Nephron (organoid): Measurements from ENCODE around the gene RASA2.

Experiments
- H3K27ac Mint-ChIP-seq, 3 experiments: 2 replicates each; pipeline ENCODE4 v1.8.0; 2020; ENCODE audit warnings: mixed read lengths in 3 of 3, mild to moderate bottlenecking in 2 of 3, moderate library complexity in 1 of 3
- H3K27me3 Mint-ChIP-seq: 2 replicates; pipeline ENCODE4 v1.8.0; 2021; ENCODE audit warnings: low read depth, mild to moderate bottlenecking, moderate library complexity, mixed read lengths
- H3K36me3 Mint-ChIP-seq: 2 replicates; pipeline ENCODE4 v1.8.0; 2020; ENCODE audit warnings: low read depth, mixed read lengths
- H3K4me1 Mint-ChIP-seq: 2 replicates; pipeline ENCODE4 v1.8.0; 2020; ENCODE audit warnings: mixed read lengths
- H3K4me3 Mint-ChIP-seq, 3 experiments: 2 replicates each; pipeline ENCODE4 v1.8.0; 2020; ENCODE audit warnings: mild to moderate bottlenecking in 3 of 3, mixed read lengths in 3 of 3, moderate library complexity in 2 of 3
- H3K9me3 Mint-ChIP-seq: 2 replicates; pipeline ENCODE4 v1.8.0; 2020; ENCODE audit warnings: mixed read lengths
- TF ChIP-seq, protein P1 (sequence below), 3 experiments: fragments of 200-600 bp; sonication (generic); IDR thresholded peaks; one replicate each; pipeline ENCODE4 v1.5.0; 2021; ENCODE audit warnings: antibody characterized with exemption in 3 of 3; ENCODE audit not compliant: unreplicated experiment in 3 of 3

RASA2 gene

DNA sequence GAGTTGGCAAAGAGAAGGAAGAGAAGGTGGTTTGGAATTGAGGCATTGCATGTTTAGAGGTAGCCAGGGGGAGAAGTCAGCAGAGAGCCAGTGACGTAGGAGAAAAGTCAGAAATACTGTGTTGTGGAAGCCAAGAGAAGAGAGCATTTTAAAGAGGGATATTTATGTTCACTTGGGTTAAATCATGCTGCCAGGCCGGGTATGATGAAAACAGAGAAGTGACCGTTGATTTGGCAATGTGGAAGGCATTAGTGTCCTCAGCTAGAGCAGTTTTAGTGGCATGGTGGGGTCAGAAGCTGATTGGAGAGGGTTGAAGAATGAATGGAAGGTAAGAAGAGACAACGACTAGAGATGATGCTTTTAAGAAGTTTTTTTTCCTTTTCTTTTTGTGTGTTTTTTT, 24.5 kb downstream of the RASA2 start:
- no peaks in the 10 kb centered on the region for H3K9me3 Mint-ChIP-seq
- no peaks in the 10 kb centered on the region for H3K27me3 Mint-ChIP-seq
- peaks cover 32% of the 10 kb centered on the region for H3K36me3 Mint-ChIP-seq
- TF ChIP-seq, protein P1, sequence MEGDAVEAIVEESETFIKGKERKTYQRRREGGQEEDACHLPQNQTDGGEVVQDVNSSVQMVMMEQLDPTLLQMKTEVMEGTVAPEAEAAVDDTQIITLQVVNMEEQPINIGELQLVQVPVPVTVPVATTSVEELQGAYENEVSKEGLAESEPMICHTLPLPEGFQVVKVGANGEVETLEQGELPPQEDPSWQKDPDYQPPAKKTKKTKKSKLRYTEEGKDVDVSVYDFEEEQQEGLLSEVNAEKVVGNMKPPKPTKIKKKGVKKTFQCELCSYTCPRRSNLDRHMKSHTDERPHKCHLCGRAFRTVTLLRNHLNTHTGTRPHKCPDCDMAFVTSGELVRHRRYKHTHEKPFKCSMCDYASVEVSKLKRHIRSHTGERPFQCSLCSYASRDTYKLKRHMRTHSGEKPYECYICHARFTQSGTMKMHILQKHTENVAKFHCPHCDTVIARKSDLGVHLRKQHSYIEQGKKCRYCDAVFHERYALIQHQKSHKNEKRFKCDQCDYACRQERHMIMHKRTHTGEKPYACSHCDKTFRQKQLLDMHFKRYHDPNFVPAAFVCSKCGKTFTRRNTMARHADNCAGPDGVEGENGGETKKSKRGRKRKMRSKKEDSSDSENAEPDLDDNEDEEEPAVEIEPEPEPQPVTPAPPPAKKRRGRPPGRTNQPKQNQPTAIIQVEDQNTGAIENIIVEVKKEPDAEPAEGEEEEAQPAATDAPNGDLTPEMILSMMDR (IDR thresholded peaks at IDR 0.05; ENCODE audit: unreplicated experiment in 3 of 3): no peak
- no peak overlapping the region for H3K4me3 Mint-ChIP-seq
- H3K4me1 Mint-ChIP-seq: no peaks in the 10 kb centered on the region
- no peak overlapping the region for H3K27ac Mint-ChIP-seq

DNA sequence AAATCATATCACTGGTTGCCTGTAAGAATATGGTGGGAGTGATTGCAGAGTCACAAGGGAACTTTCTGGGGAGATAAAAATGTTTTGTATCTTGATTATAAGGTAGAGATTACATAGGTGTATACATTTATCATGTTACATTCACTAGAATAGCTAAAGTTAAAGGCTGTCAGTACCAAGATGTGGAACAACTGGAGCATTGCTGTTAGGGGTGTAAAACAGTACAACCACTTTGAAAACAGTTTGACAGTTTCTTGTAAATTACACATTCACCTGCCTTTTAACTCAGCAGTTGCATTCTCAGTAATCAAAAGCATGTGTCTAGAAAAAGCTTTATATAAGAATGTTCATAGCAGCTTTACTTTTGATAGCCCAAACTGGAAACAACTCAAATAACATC, 27.6 kb downstream of the RASA2 start:
- Mint-ChIP-seq H3K4me1 (no peaks in the 10 kb centered on the region), H3K36me3 (peaks cover 60% of the 10 kb centered on the region), H3K9me3 (no peaks in the 10 kb centered on the region), H3K4me3 (no peak overlapping the region), H3K27me3 (no peaks in the 10 kb centered on the region), H3K27ac (no peak overlapping the region)
- TF ChIP-seq, protein P1 (IDR thresholded peaks at IDR 0.05; ENCODE audit: unreplicated experiment in 3 of 3): no peak

DNA sequence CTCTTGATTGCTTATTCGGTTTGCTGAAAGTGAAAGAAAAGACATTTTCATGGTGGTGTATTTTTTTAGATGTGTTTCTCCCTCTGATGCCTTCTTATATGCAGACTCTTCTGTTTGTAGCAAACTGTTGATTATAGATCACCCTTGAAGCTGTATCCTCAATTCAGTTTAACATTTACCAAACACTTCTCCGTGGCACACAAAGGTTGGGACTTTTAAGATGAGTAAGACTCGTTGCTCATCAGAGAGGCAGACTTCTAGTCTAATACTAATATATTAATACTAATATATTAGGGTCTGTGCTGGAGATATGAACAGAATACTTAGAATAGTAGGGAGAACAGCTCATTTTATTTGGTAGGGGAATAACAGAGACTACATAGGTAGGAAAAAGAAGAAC, 32.8 kb downstream of the RASA2 start:
- Mint-ChIP-seq H3K9me3 (no peaks in the 10 kb centered on the region), H3K4me3 (no peak overlapping the region), H3K36me3 (peaks cover 52% of the 10 kb centered on the region), H3K4me1 (no peaks in the 10 kb centered on the region), H3K27ac (no peak overlapping the region), H3K27me3 (no peaks in the 10 kb centered on the region)
- TF ChIP-seq, protein P1 (IDR thresholded peaks at IDR 0.05; ENCODE audit: unreplicated experiment in 3 of 3): no peak

DNA sequence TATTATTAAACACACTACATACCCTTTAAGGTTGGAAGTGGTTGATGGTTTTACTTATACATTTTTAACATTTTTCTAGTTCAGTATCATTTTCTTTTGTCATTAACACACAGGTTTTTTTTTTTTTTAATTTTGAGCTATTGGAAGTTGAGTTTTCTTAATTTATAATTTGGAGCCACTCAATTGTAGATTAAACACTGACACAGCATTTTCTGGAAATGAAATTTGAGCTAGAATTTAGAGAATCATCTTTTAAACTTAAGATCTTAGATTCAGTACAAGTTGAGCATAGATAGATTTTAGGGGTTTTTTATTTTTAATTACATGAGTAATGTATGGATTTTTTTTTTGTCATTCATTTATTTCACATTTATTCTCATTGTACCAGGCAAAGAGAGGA, 35.0 kb downstream of the RASA2 start:
- H3K4me1 Mint-ChIP-seq: no peaks in the 10 kb centered on the region
- H3K27ac Mint-ChIP-seq: no peak overlapping the region
- peaks cover 45% of the 10 kb centered on the region for H3K36me3 Mint-ChIP-seq
- H3K4me3 Mint-ChIP-seq: no peak overlapping the region
- no peaks in the 10 kb centered on the region for H3K27me3 Mint-ChIP-seq
- no peaks in the 10 kb centered on the region for H3K9me3 Mint-ChIP-seq
- TF ChIP-seq, protein P1 (IDR thresholded peaks at IDR 0.05; ENCODE audit: unreplicated experiment in 3 of 3): no peak

DNA sequence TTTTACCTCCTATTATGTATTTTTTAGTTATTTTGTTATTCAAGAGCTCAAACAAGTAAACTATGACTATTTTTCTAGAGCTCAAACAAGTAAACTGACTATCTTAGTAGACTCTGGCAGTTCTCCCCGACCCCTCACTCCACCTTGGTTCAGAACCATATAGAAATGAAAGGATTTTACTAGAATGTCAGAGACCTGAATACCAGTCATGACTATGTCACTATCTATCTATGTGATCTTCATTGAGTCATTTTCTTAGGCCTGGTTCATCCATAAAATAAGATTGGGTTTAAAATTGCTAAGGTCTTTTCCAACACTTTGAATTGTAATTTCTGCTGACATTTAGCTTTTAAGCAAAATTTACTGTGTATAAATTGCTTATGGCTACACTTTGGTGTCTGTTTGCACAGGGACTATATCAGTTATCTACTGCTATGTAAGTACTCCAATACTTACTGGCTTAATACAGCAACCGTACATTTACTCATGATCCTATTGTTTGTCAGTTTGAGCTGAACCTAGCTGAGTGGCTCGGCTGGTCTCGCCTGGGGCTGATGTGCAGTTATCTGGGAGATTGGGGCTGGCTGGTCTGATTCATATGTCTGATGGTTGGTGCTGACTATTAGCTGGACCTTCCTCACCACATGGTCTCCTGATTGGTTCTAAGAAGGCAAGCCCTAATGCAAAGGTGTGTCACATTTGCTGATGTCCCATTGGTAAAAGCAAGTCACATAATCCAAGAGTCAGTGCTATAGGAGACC, 37.0 kb downstream of the RASA2 start:
- Mint-ChIP-seq H3K36me3 (peaks cover 26% of the 10 kb centered on the region), H3K4me3 (no peak overlapping the region), H3K4me1 (no peaks in the 10 kb centered on the region), H3K27ac (no peak overlapping the region), H3K9me3 (no peaks in the 10 kb centered on the region), H3K27me3 (no peaks in the 10 kb centered on the region)
- TF ChIP-seq, protein P1 (IDR thresholded peaks at IDR 0.05; ENCODE audit: unreplicated experiment in 3 of 3): no peak

DNA sequence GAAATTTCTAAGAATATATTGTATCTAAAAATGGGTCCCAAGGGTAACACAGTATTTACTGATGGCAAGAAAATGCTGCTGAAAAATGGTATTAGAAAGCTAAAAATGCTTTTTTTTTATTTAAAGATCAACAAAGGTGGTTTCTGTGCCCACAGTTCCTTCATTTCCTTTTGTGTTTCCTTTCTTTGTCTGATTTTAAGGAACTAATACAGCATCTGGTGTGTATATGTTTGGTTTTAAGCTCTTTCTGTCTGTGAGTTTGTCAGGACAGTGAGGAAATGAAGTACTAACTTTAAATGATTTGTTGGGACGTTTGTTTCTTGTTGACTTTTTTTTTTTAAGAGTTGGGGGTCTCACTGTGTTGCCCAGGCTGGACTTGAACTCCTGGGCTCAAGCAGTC, 38.2 kb downstream of the RASA2 start:
- TF ChIP-seq, protein P1 (IDR thresholded peaks at IDR 0.05; ENCODE audit: unreplicated experiment in 3 of 3): no peak
- Mint-ChIP-seq H3K4me1 (peaks cover 4% of the 10 kb centered on the region), H3K27ac (no peak overlapping the region), H3K4me3 (no peak overlapping the region), H3K27me3 (no peaks in the 10 kb centered on the region), H3K9me3 (no peaks in the 10 kb centered on the region), H3K36me3 (peaks cover 17% of the 10 kb centered on the region)
